BE2C (cell line): ENCODE data around the gene CLEC1B.

ENCODE experiments used
- DNase-seq: peaks from one replicate; pipeline ENCODE4 v3.0.0-alpha.2; 2020
- H3K27me3 ChIP-seq: fragments of 250-450 bp; sonication (Bioruptor Pico); 2 replicates; pipeline ENCODE4 v1.5.1; 2020; ENCODE audit warnings: mild to moderate bottlenecking
- H3K36me3 ChIP-seq: fragments of 250-450 bp; sonication (Bioruptor Pico); 2 replicates; pipeline ENCODE4 v1.5.1; 2020; ENCODE audit warnings: mild to moderate bottlenecking
- H3K4me1 ChIP-seq: fragments of 250-450 bp; sonication (Bioruptor Pico); 2 replicates; pipeline ENCODE4 v1.5.1; 2020
- H3K4me3 ChIP-seq: 2 replicates; pipeline ENCODE4 v1.5.1; 2011; ENCODE audit warnings: low read depth, low read length
- H3K9me3 ChIP-seq: fragments of 250-450 bp; sonication (Bioruptor Pico); 2 replicates; pipeline ENCODE4 v1.5.1; 2020
- TF ChIP-seq, protein P1 (sequence below): IDR thresholded peaks from 2 replicates; pipeline ENCODE4 v1.5.1; 2012; ENCODE audit warnings: mild to moderate bottlenecking, low read depth, low read length

Gene CLEC1B

DNA sequence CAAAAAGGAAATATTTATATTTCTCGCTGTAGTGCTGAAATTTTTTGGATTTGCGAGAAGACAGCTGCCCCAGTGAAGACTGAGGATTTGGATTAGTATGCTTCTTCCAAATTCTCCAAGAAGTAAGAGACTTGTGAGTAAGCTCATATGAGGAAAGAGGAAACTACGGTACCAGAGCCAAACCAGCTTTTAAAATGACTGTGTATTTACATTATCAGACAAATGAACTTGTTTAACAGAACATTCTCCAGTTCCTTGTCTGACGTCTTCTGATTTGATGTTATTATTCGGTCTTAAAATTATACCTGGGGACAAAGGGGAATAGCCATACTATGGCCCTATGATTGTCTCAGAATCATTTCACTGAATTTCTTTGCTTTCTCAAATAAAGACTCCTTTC lies 19.5 kb upstream of the CLEC1B start:
- DNase-seq, result no peak
- Histone ChIP-seq H3K4me3 (no peak overlapping the region), H3K36me3 (no peaks in the 10 kb centered on the region), H3K9me3 (no peaks in the 10 kb centered on the region), H3K27me3 (no peaks in the 10 kb centered on the region; the same call in 1 of the 2 replicates), H3K4me1 (no peaks in the 10 kb centered on the region)
- TF ChIP-seq, protein P1, sequence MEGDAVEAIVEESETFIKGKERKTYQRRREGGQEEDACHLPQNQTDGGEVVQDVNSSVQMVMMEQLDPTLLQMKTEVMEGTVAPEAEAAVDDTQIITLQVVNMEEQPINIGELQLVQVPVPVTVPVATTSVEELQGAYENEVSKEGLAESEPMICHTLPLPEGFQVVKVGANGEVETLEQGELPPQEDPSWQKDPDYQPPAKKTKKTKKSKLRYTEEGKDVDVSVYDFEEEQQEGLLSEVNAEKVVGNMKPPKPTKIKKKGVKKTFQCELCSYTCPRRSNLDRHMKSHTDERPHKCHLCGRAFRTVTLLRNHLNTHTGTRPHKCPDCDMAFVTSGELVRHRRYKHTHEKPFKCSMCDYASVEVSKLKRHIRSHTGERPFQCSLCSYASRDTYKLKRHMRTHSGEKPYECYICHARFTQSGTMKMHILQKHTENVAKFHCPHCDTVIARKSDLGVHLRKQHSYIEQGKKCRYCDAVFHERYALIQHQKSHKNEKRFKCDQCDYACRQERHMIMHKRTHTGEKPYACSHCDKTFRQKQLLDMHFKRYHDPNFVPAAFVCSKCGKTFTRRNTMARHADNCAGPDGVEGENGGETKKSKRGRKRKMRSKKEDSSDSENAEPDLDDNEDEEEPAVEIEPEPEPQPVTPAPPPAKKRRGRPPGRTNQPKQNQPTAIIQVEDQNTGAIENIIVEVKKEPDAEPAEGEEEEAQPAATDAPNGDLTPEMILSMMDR, result no peak

DNA sequence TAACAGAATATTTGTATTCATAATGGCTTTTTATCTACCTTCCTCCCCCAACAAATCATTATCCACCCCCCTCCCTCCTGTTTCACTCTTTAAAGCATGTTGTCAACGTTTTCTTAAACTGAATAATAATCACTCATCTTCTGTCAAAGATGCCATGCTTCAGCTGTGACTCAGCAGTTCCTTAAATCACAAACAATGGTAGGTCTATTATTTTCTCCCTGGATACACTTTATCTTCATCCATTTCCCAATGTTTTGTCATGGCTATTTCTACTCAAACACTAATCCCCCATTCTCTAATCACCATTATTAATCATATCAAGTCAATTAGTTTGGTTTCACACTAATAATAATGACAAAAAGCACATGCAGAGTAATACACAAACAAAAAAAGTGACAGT lies 18.0 kb upstream of the CLEC1B start:
- no peak for DNase-seq
- TF ChIP-seq, protein P1, result no peak
- Histone ChIP-seq H3K4me1 (no peaks in the 10 kb centered on the region), H3K9me3 (no peaks in the 10 kb centered on the region), H3K36me3 (no peaks in the 10 kb centered on the region), H3K27me3 (no peaks in the 10 kb centered on the region; the same call in 1 of the 2 replicates), H3K4me3 (no peak overlapping the region)

DNA sequence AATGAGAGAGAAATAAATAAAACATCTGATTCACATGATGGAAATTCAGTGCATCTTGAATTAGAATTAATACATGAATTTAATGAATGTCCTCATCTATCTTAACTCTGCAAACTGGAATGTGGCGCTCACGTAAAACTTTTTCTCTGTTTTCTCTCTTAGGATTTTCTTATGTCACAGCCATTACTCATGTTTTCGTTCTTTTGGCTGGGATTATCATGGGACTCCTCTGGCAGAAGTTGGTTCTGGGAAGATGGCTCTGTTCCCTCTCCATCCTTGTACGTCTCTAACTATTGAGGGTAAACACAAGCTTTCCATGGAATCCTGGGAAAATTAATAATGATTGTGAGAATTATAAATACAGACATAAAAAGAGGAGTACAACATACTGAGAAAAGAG lies 16.5 kb upstream of the CLEC1B start:
- no peaks in the 10 kb centered on the region for H3K4me1 ChIP-seq
- H3K4me3 ChIP-seq, result no peak overlapping the region
- no peaks in the 10 kb centered on the region; the same call in 1 of the 2 replicates for H3K27me3 ChIP-seq
- TF ChIP-seq, protein P1, result no peak
- no peaks in the 10 kb centered on the region for H3K36me3 ChIP-seq
- no peaks in the 10 kb centered on the region for H3K9me3 ChIP-seq
- no peak for DNase-seq

DNA sequence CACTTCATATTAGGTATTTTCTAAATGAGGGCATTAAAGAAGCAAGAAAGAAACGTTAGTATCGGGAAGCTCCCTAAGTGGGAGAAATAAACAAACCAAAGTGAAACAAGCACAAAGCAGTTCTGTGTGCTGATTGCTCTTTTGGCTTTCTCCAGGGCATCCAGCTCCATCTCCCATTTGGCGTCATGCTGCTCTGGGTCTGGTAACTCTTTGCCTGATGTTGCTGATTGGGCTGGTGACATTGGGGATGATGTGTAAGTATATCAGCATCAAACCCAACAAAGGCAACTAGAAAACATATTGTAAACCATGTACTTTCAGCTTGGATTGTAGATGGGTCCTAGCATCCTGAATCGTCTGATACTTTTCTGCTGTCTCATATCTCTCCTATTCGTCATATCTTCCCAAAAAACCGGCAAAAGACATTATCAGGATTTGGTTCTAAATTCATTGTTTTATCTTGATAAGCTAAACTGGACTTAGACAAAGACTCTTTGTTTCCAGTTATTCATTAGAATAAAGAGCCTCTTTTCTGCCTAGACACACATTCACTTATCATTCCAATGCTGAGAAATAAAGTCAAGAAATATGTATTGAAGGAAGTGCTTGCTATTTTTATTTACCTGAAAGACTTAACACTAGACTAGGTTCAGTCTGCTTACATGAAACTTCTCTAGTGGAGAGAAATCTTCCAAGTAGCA lies 13.9 kb upstream of the CLEC1B start:
- H3K4me3 ChIP-seq, result no peak overlapping the region
- DNase-seq, result no peak
- H3K27me3 ChIP-seq, result no peaks in the 10 kb centered on the region; the same call in 1 of the 2 replicates
- no peaks in the 10 kb centered on the region for H3K4me1 ChIP-seq
- TF ChIP-seq, protein P1, result no peak
- H3K9me3 ChIP-seq, result no peaks in the 10 kb centered on the region
- no peaks in the 10 kb centered on the region for H3K36me3 ChIP-seq

DNA sequence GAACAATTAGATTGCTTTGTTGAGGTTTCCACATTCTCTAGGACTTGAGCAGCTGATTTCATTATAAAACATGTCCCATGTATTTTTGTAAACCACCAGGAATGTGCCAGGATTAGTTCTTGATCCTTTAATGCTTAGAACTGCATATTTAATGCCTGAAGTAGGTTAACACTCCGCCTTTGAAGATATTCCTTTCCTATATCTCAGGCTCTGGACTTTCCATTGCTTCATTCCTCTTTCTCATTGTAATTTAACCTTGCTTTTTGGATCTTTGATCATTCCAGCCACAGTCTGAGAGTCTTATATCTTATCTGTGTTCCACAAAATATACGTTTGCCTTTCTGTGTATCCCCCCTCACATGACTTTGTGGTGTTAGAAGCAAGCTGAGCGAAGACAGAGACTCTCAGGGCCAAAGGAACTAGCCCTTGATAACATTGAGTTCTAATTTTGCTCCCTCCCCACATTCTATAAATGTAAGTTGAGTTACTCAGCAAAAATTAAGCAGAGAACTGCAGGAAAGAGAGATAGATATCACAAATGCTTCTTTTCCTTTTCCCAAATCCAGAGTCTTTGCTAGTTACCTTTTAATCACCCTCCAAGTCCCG lies 2.4 kb upstream of the CLEC1B start:
- Histone ChIP-seq H3K36me3 (no peaks in the 10 kb centered on the region), H3K4me1 (no peaks in the 10 kb centered on the region), H3K4me3 (no peak overlapping the region), H3K9me3 (no peaks in the 10 kb centered on the region), H3K27me3 (peaks cover 6% of the 10 kb centered on the region; the same call in 1 of the 2 replicates)
- TF ChIP-seq, protein P1, result no peak
- DNase-seq, result no peak

DNA sequence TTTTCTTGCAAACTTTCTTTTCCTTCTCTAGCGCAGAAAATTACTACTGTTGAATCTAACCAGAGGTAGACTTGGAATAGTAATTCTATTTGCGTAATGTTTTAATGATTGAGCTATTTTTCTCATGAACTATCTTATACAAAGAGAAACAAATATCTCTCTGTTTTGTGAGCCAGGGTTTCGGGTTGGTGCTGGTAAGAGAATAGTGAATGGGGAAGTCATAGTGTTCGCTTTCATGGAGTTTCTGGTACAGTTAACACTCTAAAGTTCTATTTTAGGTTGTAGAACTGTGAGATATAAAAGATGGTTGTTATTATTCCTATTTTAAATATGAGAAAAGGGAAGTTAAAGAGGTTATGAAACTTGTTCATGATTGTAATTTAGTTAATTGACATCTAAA lies 6.6 kb downstream of the CLEC1B start:
- no peak for DNase-seq
- Histone ChIP-seq H3K4me1 (no peaks in the 10 kb centered on the region), H3K27me3 (peaks cover 3% of the 10 kb centered on the region; the same call in 1 of the 2 replicates), H3K4me3 (no peak overlapping the region), H3K36me3 (no peaks in the 10 kb centered on the region), H3K9me3 (no peaks in the 10 kb centered on the region)
- TF ChIP-seq, protein P1, result no peak
